ENCODE measurements around the gene C17orf114.
A peak's percentile ranks its signal among the peaks of the same experiment; 100 is the strongest.

C17orf114 gene

DNA sequence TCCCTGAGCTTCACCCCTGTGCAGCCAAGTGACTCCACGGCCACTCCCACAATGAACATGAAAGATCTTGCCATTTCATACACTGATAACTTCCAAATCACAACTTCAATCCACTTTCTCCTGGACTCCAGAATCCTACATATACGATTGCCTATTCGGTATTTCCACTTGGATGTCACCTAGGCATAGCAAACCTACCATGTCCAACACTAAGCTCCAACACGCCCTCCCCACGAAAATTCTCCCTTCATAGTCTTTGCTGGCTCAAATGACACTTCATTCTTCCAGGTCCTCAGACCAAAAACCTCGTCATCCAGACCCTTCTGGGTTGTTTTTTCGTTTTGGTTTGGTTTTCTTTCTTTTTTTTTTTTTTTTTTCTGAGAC lies 11.4 kb downstream of the C17orf114 start:
- ChIA-PET POLR2A (interaction anchor here (0.6 to 4.0 kb wide), 47 partner anchors 10 to 236 kb away, joined by 3 to 51 read pairs (median 4); partner anchors contain the start of genes ARRB2, CAMTA2, CHRNE and MED11), CTCF (interaction anchor here (0.6 to 6.0 kb wide), 27 partner anchors 10 to 1003 kb away, joined by 3 to 88 read pairs (median 5); partner anchors contain the start of genes CHRNE, MED11 and PLD2)
- TF ChIP-seq, protein P1, sequence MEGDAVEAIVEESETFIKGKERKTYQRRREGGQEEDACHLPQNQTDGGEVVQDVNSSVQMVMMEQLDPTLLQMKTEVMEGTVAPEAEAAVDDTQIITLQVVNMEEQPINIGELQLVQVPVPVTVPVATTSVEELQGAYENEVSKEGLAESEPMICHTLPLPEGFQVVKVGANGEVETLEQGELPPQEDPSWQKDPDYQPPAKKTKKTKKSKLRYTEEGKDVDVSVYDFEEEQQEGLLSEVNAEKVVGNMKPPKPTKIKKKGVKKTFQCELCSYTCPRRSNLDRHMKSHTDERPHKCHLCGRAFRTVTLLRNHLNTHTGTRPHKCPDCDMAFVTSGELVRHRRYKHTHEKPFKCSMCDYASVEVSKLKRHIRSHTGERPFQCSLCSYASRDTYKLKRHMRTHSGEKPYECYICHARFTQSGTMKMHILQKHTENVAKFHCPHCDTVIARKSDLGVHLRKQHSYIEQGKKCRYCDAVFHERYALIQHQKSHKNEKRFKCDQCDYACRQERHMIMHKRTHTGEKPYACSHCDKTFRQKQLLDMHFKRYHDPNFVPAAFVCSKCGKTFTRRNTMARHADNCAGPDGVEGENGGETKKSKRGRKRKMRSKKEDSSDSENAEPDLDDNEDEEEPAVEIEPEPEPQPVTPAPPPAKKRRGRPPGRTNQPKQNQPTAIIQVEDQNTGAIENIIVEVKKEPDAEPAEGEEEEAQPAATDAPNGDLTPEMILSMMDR (IDR thresholded peaks at IDR 0.05; ENCODE audit: unreplicated experiment), result no peak
- H3K27me3 Mint-ChIP-seq (ENCODE audit: insufficient read depth, unreplicated experiment), result no peaks in the 10 kb centered on the region
- DNase-seq (ENCODE audit: unreplicated experiment), result no peak
- intact Hi-C loops (cut with micrococcal nuclease), result loop anchor here (1.0 kb wide), 4 partner anchors 43 to 92 kb away; partner anchors contain the start of genes ARRB2, MED11 and MINK1
- peak overlapping the region; percentile 75 for H3K4me3 Mint-ChIP-seq (ENCODE audit: unreplicated experiment)
- H3K9me3 Mint-ChIP-seq (ENCODE audit: unreplicated experiment), result no peaks in the 10 kb centered on the region
- BruUV-seq (replicated peaks), result no TSS peak
- H3K27ac Mint-ChIP-seq (ENCODE audit: low read depth, unreplicated experiment), result peak overlapping the region; percentile 93
- peaks cover 18% of the 10 kb centered on the region for H3K4me1 Mint-ChIP-seq (ENCODE audit: insufficient read depth, unreplicated experiment)
- H3K36me3 Mint-ChIP-seq (ENCODE audit: insufficient read depth, unreplicated experiment), result no peaks in the 10 kb centered on the region

DNA sequence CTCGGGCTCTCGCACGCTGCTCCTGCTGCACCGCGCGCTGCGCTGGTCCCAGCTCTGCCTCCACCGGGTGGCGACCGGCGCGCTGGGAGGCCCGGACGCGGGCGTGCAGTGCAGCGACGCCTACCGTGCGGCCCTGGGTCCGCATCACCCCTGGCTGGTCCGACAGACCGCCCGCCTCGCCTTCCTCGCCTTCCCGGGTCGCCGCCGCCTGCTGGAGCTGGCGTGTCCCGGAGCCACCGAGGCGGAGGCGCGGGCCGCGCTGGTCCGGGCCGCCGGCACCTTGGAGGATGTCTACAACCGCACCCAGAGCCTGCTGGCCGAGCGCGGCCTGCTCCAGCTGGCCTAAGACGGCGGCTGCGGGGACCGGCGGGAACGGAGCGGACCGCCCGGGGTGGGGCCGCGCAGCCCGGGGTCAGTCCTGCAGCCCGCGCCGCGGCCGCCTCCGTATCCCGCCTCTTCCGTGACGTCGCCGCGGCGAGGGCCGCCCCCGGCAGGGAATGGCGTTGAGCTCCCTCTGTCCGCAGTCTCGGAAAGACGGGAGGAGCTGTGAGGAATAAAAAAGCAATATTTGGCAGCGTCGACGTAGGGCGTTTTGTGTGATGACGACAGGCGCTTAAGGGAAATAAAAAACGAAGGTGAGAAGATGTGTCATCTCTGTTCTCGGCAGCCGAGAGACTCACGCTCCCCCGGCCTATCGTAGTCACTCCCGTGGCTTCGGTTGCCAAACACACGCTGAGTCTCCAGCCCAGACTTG lies 12.0 kb downstream of the C17orf114 start:
- CTCF ChIA-PET, result interaction anchor here (0.6 to 6.0 kb wide), 38 partner anchors 10 to 1004 kb away, joined by 3 to 88 read pairs (median 4); partner anchors contain the start of genes CHRNE, MED11, PLD2 and RNF167

GRCh38 chr17:4789701-4789950 lies 12.5 kb downstream of the C17orf114 start:
- BruUV-seq (replicated peaks), result no TSS peak
- POLR2A ChIA-PET, result interaction anchor here (0.6 to 4.0 kb wide), 35 partner anchors 10 to 182 kb away, joined by 3 to 51 read pairs (median 5); partner anchors contain the start of genes ARRB2, CHRNE, MED11 and MINK1
- peak overlapping the region; percentile 93 for H3K27ac Mint-ChIP-seq (ENCODE audit: low read depth, unreplicated experiment)
- CTCF ChIA-PET, result interaction anchor here (0.6 to 6.0 kb wide), 25 partner anchors 10 to 179 kb away, joined by 3 to 88 read pairs (median 5); partner anchors contain the start of genes CHRNE, MED11, PLD2 and RNF167
- peaks cover 18% of the 10 kb centered on the region for H3K4me1 Mint-ChIP-seq (ENCODE audit: insufficient read depth, unreplicated experiment)
- TF ChIP-seq, protein P1 (IDR thresholded peaks at IDR 0.05; ENCODE audit: unreplicated experiment), result no peak
- no peak for DNase-seq (ENCODE audit: unreplicated experiment)
- H3K36me3 Mint-ChIP-seq (ENCODE audit: insufficient read depth, unreplicated experiment), result no peaks in the 10 kb centered on the region
- H3K4me3 Mint-ChIP-seq (ENCODE audit: unreplicated experiment), result peak overlapping the region; percentile 75
- H3K9me3 Mint-ChIP-seq (ENCODE audit: unreplicated experiment), result no peaks in the 10 kb centered on the region
- no peaks in the 10 kb centered on the region for H3K27me3 Mint-ChIP-seq (ENCODE audit: insufficient read depth, unreplicated experiment)
- intact Hi-C loops (cut with micrococcal nuclease), result no loop called here

More for the DNA sequence above, 12.0 kb downstream of the C17orf114 start:
- BruUV-seq (replicated peaks), result no TSS peak
- Mint-ChIP-seq H3K36me3 (ENCODE audit: insufficient read depth, unreplicated experiment) (no peaks in the 10 kb centered on the region), H3K27ac (ENCODE audit: low read depth, unreplicated experiment) (peak overlapping the region; percentile 93), H3K4me3 (ENCODE audit: unreplicated experiment) (peak overlapping the region; percentile 75), H3K9me3 (ENCODE audit: unreplicated experiment) (no peaks in the 10 kb centered on the region), H3K4me1 (ENCODE audit: insufficient read depth, unreplicated experiment) (peaks cover 18% of the 10 kb centered on the region), H3K27me3 (ENCODE audit: insufficient read depth, unreplicated experiment) (no peaks in the 10 kb centered on the region)
- peak; percentile 95 for DNase-seq (ENCODE audit: unreplicated experiment)
- POLR2A ChIA-PET, result interaction anchor here (0.6 to 4.0 kb wide), 53 partner anchors 9 to 236 kb away, joined by 3 to 51 read pairs (median 4); partner anchors contain the start of genes ARRB2, CAMTA2, CHRNE and MED11
- intact Hi-C loops (cut with micrococcal nuclease), result loop anchor here (1.0 kb wide), 4 partner anchors 43 to 92 kb away; partner anchors contain the start of genes ARRB2, MED11 and MINK1
- TF ChIP-seq, protein P1 (IDR thresholded peaks at IDR 0.05; ENCODE audit: unreplicated experiment), result peak; percentile 70
